GM23248 (cell line): ENCODE measurements around the gene ANKRD13C. TPM values are rescaled to one million over a fixed set of nuclear protein-coding genes. Genes with fewer than 3 reads are reported as not detected.

Experiments used
- DNase-seq: peaks from one replicate; pipeline ENCODE4 v3.0.0-alpha.2; 2015
- H2AFZ ChIP-seq: fragments of 200-600 bp; sonication (generic); 2 replicates; pipeline ENCODE4 v1.6.1; 2016; ENCODE audit warnings: antibody characterized with exemption
- H3F3A ChIP-seq: fragments of 200-600 bp; sonication (generic); 2 replicates; pipeline ENCODE4 v1.6.1; 2016; ENCODE audit warnings: mild to moderate bottlenecking, antibody characterized with exemption, mixed run types; ENCODE audit not compliant: insufficient read depth
- H3K27ac ChIP-seq: fragments of 200-600 bp; sonication (generic); 2 replicates; pipeline ENCODE4 v1.5.1; 2016; ENCODE audit warnings: mild to moderate bottlenecking
- H3K27me3 ChIP-seq: fragments of 200-600 bp; sonication (generic); replicated peaks from 2 replicates; pipeline ENCODE4 v1.6.1; 2016; ENCODE audit warnings: mild to moderate bottlenecking; ENCODE audit not compliant: insufficient read depth
- H3K36me3 ChIP-seq: fragments of 200-600 bp; sonication (generic); 2 replicates; pipeline ENCODE4 v1.6.1; 2016; ENCODE audit warnings: low read depth, mild to moderate bottlenecking
- H3K4me1 ChIP-seq: fragments of 200-600 bp; sonication (generic); 2 replicates; pipeline ENCODE4 v1.6.1; 2016; ENCODE audit warnings: mild to moderate bottlenecking; ENCODE audit not compliant: insufficient read depth
- H3K4me2 ChIP-seq: fragments of 200-600 bp; sonication (generic); one replicate; pipeline ENCODE4 v1.6.1; 2016; ENCODE audit warnings: mild to moderate bottlenecking; ENCODE audit not compliant: unreplicated experiment
- H3K4me3 ChIP-seq: fragments of 200-600 bp; sonication (generic); 2 replicates; pipeline ENCODE4 v1.5.1; 2016; ENCODE audit warnings: mild to moderate bottlenecking
- H3K79me2 ChIP-seq: fragments of 200-600 bp; sonication (generic); 2 replicates; pipeline ENCODE4 v1.6.1; 2016; ENCODE audit warnings: mild to moderate bottlenecking; ENCODE audit not compliant: insufficient read depth
- H3K9ac ChIP-seq: fragments of 200-600 bp; sonication (generic); 2 replicates; pipeline ENCODE4 v1.6.1; 2016; ENCODE audit warnings: mild to moderate bottlenecking
- H3K9me2 ChIP-seq: fragments of 200-600 bp; sonication (generic); 2 replicates; pipeline ENCODE4 v1.6.1; 2016; ENCODE audit warnings: mixed run types, mild to moderate bottlenecking, moderate library complexity; ENCODE audit not compliant: insufficient read depth
- H3K9me3 ChIP-seq: fragments of 200-600 bp; sonication (generic); one replicate; pipeline ENCODE4 v1.6.1; 2017; ENCODE audit warnings: low read depth
- H4K20me1 ChIP-seq: fragments of 200-600 bp; sonication (generic); 2 replicates; pipeline ENCODE4 v1.6.0; 2016; ENCODE audit not compliant: insufficient read depth
- EZH2 ChIP-seq: fragments of 200-600 bp; sonication (generic); IDR thresholded peaks from 2 replicates; pipeline ENCODE4 v1.6.1; 2018; ENCODE audit warnings: antibody characterized with exemption, mild to moderate bottlenecking; ENCODE audit not compliant: insufficient read depth, poor library complexity, severe bottlenecking
- EZH2phosphoT487 ChIP-seq: fragments of 200-600 bp; sonication (generic); IDR thresholded peaks from 2 replicates; pipeline ENCODE4 v1.6.1; 2018; ENCODE audit warnings: antibody characterized with exemption, moderate library complexity, mild to moderate bottlenecking, low read depth; ENCODE audit not compliant: insufficient read depth
- WGBS, 2 experiments: methylation state at CpG; one replicate each; pipeline ENCODE4 v1.1.6; 2015 to 2017; ENCODE audit warnings: low lambda C conversion rate in 2 of 2, low coverage in 1 of 2; ENCODE audit errors: missing lambda C conversion rate in 2 of 2; 5-methylcytosine and 5-hydroxymethylcytosine counted together
- in situ Hi-C: fragments of 300-500 bp; cut with MboI; formaldehyde crosslinking; loops from 2 replicates; pipeline ENCODE4 v1.15.0; 2020
- polyA plus RNA-seq: library from polyadenylated mRNA; unstranded; fragments of >200 nt; fragmentation: Nextera tagmentation; extraction: Ambion mirVana; gene quantifications from 2 replicates; pipeline ENCODE4 v1.2.1, GENCODE V29; 2016
- total RNA-seq: library from RNA; depleted of rRNA; stranded (reverse); fragments of >200 nt; shearing (Covaris generic); gene quantifications from 2 replicates; pipeline ENCODE4 v1.2.3, GENCODE V29; 2014

The ANKRD13C gene
- total and polyA plus RNA-seq, 2 experiments from 2014 or later, result 28.6 to 33.4 TPM

GRCh38 chr1:70278710-70279109, 75.8 kb downstream of the ANKRD13C start:
- Histone ChIP-seq H3K4me3 (no peak overlapping the region), H3K9ac (no peak overlapping the region), H3K27me3 (no peaks in the 10 kb centered on the region), H3K79me2 (peaks cover 6% of the 10 kb centered on the region; the same call in 1 of the 2 replicates), H3K27ac (no peak overlapping the region), H3K9me3 (no peaks in the 10 kb centered on the region), H3K4me1 (peaks cover 5% of the 10 kb centered on the region; the same call in 1 of the 2 replicates), H3K4me2 (no peak overlapping the region), H3K36me3 (peaks cover 10% of the 10 kb centered on the region), H3F3A (no peaks in the 10 kb centered on the region), H4K20me1 (no peaks in the 10 kb centered on the region), H3K9me2 (no peaks in the 10 kb centered on the region), H2AFZ (no peak overlapping the region)
- in situ Hi-C loops, result no loop called here
- DNase-seq, result no peak
- TF ChIP-seq EZH2phosphoT487, result no peak
- no peak for TF ChIP-seq EZH2
- 88 to 100% methylated on average over 1 of the region's 1 CpG for WGBS, 2 experiments

- TF ChIP-seq EZH2phosphoT487 (no peak), EZH2 (no peak)
- Histone ChIP-seq H3K9ac (no peak overlapping the region), H4K20me1 (no peaks in the 10 kb centered on the region), H3K4me3 (no peak overlapping the region), H3F3A (no peaks in the 10 kb centered on the region), H3K4me2 (no peak overlapping the region), H2AFZ (no peak overlapping the region), H3K9me2 (no peaks in the 10 kb centered on the region), H3K27ac (no peak overlapping the region), H3K79me2 (peaks cover 10% of the 10 kb centered on the region; the same call in 1 of the 2 replicates), H3K4me1 (peaks cover 5% of the 10 kb centered on the region; the same call in 1 of the 2 replicates), H3K9me3 (no peaks in the 10 kb centered on the region), H3K36me3 (peaks cover 10% of the 10 kb centered on the region), H3K27me3 (no peaks in the 10 kb centered on the region)
- 92 to 99% methylated on average over 5 of the region's 5 CpGs for WGBS, 2 experiments
- DNase-seq, result no peak
- in situ Hi-C loops, result no loop called here
Observed at GRCh38 chr1:70277875-70278274, 76.6 kb downstream of the ANKRD13C start.

GRCh38 chr1:70265946-70266345, 88.6 kb downstream of the ANKRD13C start:
- TF ChIP-seq EZH2phosphoT487, result no peak
- no peak for TF ChIP-seq EZH2
- Histone ChIP-seq H3K27me3 (no peaks in the 10 kb centered on the region), H3K27ac (no peak overlapping the region), H3K9me3 (no peaks in the 10 kb centered on the region), H3K4me3 (no peak overlapping the region), H3K4me2 (no peak overlapping the region), H3K79me2 (no peaks in the 10 kb centered on the region), H3K36me3 (peaks cover 30% of the 10 kb centered on the region), H4K20me1 (no peaks in the 10 kb centered on the region), H2AFZ (no peak overlapping the region), H3F3A (peaks cover 2% of the 10 kb centered on the region; the same call in 1 of the 2 replicates), H3K9me2 (no peaks in the 10 kb centered on the region), H3K9ac (no peak overlapping the region), H3K4me1 (no peaks in the 10 kb centered on the region)
- WGBS, 2 experiments, result 100% methylated on average over 1 of the region's 1 CpG
- in situ Hi-C loops, result no loop called here
- DNase-seq, result no peak

- Histone ChIP-seq H4K20me1 (no peaks in the 10 kb centered on the region), H3K9me2 (no peaks in the 10 kb centered on the region), H3F3A (peaks cover 13% of the 10 kb centered on the region), H3K9ac (no peak overlapping the region), H3K27ac (no peak overlapping the region), H3K9me3 (no peaks in the 10 kb centered on the region), H3K4me3 (no peak overlapping the region), H3K4me1 (no peaks in the 10 kb centered on the region), H2AFZ (no peak overlapping the region), H3K79me2 (no peaks in the 10 kb centered on the region), H3K36me3 (peaks cover 30% of the 10 kb centered on the region), H3K4me2 (no peak overlapping the region), H3K27me3 (no peaks in the 10 kb centered on the region)
- in situ Hi-C loops, result no loop called here
- DNase-seq, result no peak
- 90 to 92% methylated on average over 7 of the region's 7 CpGs for WGBS, 2 experiments
- TF ChIP-seq EZH2phosphoT487 (no peak), EZH2 (no peak)
Observed at GRCh38 chr1:70264839-70265238, 89.7 kb downstream of the ANKRD13C start.

GRCh38 chr1:70256664-70257063, 97.9 kb downstream of the ANKRD13C start:
- Histone ChIP-seq H3K4me3 (no peak overlapping the region), H3K36me3 (peaks cover 25% of the 10 kb centered on the region), H3K79me2 (no peaks in the 10 kb centered on the region), H2AFZ (no peak overlapping the region), H4K20me1 (no peaks in the 10 kb centered on the region), H3K9me2 (no peaks in the 10 kb centered on the region), H3K27me3 (no peaks in the 10 kb centered on the region), H3F3A (peaks cover 77% of the 10 kb centered on the region), H3K27ac (no peak overlapping the region), H3K9ac (no peak overlapping the region), H3K9me3 (no peaks in the 10 kb centered on the region), H3K4me2 (no peak overlapping the region), H3K4me1 (no peaks in the 10 kb centered on the region)
- in situ Hi-C loops, result no loop called here
- 86 to 100% methylated on average over 1 of the region's 1 CpG for WGBS, 2 experiments
- TF ChIP-seq EZH2phosphoT487, result no peak
- TF ChIP-seq EZH2, result no peak
- DNase-seq, result peak; percentile 13
